SU-DHL-6 (cell line): ENCODE data around the gene SLC18A3.

Experiments
- CTCF ChIP-seq: fragments of 200-600 bp; sonication (generic); IDR thresholded peaks from one replicate; pipeline ENCODE4 v1.5.1; 2017; ENCODE audit warnings: antibody characterized with exemption, mild to moderate bottlenecking, low read length, moderate library complexity; ENCODE audit not compliant: insufficient read depth, poor library complexity, severe bottlenecking
- EZH2phosphoT487 ChIP-seq: fragments of 200-600 bp; sonication (generic), shearing (Covaris generic); conservative IDR thresholded peaks from 2 replicates; pipeline ENCODE4 v1.6.1; 2018; ENCODE audit warnings: mild to moderate bottlenecking, antibody characterized with exemption, low read length, moderate library complexity, mixed read lengths

- TF ChIP-seq CTCF (no peak), EZH2phosphoT487 (no peak)
These were observed 37.5 kb upstream of the SLC18A3 start for GRCh38 chr10:49572594-49573114.
